ENCODE results near the gene SLC9A6.

DNA sequence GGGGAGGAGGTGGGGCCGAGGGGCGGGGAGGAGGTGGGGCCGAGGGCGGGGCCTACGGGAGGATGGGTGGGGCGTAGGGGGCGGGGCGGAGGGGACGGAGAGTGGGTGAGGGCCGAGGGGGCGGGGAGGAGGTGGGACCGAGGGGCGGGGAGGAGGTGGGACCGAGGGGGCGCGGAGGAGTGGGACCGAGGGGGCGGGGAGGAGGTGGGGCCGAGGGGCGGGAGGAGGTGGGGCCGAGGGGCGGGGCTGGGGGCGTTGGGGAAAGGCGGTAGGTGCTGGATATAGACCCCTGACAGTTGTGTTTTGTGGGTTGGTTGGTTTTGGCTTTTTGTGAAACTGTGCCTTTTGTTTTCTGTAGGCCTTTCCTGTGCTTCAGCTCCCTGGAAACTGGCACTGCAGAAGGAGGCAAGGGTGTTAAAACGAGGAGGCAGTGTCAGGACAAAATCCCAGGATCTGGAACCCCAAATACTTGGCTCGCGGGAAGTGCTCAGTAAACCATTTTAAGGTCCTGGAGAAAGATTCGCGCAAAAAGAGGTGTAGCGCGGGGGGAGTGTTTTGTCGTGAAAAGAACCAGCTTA is 10.9 kb upstream of the SLC9A6 start:
- no peak for TF ChIP-seq EZH2 (IDR thresholded peaks at IDR 0.05; ENCODE audit: borderline replicate concordance, low read depth, low read length)
- no peak for TF ChIP-seq SMARCA4 (IDR thresholded peaks at IDR 0.05)
- no peak for TF ChIP-seq POLR2A (conservative IDR thresholded peaks at IDR 0.05)
- no peak for TF ChIP-seq ZNF778 (CRISPR knock-in tag; IDR thresholded peaks at IDR 0.05)
- no peak for TF ChIP-seq ZNF263 (CRISPR knock-in tag; IDR thresholded peaks at IDR 0.05; ENCODE audit: borderline replicate concordance)
- no peak for TF ChIP-seq FOS (IDR thresholded peaks at IDR 0.05; ENCODE audit: extremely low read depth, insufficient read length)
- TF ChIP-seq ZNF696 (CRISPR knock-in tag; conservative IDR thresholded peaks at IDR 0.05), result no peak
- no peak for TF ChIP-seq CBX3 (IDR thresholded peaks at IDR 0.05; ENCODE audit: borderline replicate concordance in 1 of 2, low read length in 2 of 2)
- TF ChIP-seq RBFOX2 (IDR thresholded peaks at IDR 0.05; ENCODE audit: low read depth, low read length), result no peak
- no peak for TF ChIP-seq JUN (IDR thresholded peaks at IDR 0.05; ENCODE audit: borderline replicate concordance, low read depth, low read length)
- TF ChIP-seq JUN (CRISPR knock-in tag; IDR thresholded peaks at IDR 0.05; ENCODE audit: borderline replicate concordance), result no peak
- TF ChIP-seq, protein P1, sequence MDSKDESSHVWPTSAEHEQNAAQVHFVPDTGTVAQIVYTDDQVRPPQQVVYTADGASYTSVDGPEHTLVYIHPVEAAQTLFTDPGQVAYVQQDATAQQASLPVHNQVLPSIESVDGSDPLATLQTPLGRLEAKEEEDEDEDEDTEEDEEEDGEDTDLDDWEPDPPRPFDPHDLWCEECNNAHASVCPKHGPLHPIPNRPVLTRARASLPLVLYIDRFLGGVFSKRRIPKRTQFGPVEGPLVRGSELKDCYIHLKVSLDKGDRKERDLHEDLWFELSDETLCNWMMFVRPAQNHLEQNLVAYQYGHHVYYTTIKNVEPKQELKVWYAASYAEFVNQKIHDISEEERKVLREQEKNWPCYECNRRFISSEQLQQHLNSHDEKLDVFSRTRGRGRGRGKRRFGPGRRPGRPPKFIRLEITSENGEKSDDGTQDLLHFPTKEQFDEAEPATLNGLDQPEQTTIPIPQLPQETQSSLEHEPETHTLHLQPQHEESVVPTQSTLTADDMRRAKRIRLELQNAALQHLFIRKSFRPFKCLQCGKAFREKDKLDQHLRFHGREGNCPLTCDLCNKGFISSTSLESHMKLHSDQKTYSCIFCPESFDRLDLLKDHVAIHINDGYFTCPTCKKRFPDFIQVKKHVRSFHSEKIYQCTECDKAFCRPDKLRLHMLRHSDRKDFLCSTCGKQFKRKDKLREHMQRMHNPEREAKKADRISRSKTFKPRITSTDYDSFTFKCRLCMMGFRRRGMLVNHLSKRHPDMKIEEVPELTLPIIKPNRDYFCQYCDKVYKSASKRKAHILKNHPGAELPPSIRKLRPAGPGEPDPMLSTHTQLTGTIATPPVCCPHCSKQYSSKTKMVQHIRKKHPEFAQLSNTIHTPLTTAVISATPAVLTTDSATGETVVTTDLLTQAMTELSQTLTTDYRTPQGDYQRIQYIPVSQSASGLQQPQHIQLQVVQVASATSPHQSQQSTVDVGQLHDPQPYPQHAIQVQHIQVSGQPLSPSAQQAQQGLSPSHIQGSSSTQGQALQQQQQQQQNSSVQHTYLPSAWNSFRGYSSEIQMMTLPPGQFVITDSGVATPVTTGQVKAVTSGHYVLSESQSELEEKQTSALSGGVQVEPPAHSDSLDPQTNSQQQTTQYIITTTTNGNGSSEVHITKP (IDR thresholded peaks at IDR 0.05; ENCODE audit: partially characterized antibody), result no peak
- TF ChIP-seq ZNF644 (tag; IDR thresholded peaks at IDR 0.05; ENCODE audit: low read depth), result no peak
- no peak for TF ChIP-seq TARDBP (IDR thresholded peaks at IDR 0.05)
- TF ChIP-seq NFE2L1 (tag; IDR thresholded peaks at IDR 0.05; ENCODE audit: borderline replicate concordance, low read depth), result no peak

Data from K562 (cell line).